Kidney epithelial cell (primary cell): ENCODE results near the gene PSMB2. TPM values are rescaled to one million over a fixed set of nuclear protein-coding genes. Genes with fewer than 3 reads are reported as not detected.

Experiments
- DNase-seq: peaks from one replicate; pipeline ENCODE4 v3.0.0-alpha.2; 2010; ENCODE audit warnings: low read depth
- H3K27me3 ChIP-seq: 2 replicates; pipeline ENCODE4 v1.6.0; 2011; ENCODE audit warnings: low read length; ENCODE audit not compliant: control insufficient read depth, insufficient read depth
- H3K36me3 ChIP-seq: 2 replicates; pipeline ENCODE4 v1.5.1; 2011; ENCODE audit warnings: low read length; ENCODE audit not compliant: control insufficient read depth, insufficient read depth
- H3K4me3 ChIP-seq: 2 replicates; pipeline ENCODE4 v1.5.1; 2011; ENCODE audit warnings: low read depth, mild to moderate bottlenecking, control low read depth, low read length
- total RNA-seq: library from RNA; depleted of rRNA; stranded (reverse); fragments of >200 nt; gene quantifications from 2 replicates; pipeline ENCODE4 v1.2.3, GENCODE V29; 2015
- TF ChIP-seq, protein P1 (sequence below): IDR thresholded peaks from 2 replicates; pipeline ENCODE4 v1.5.1; 2011; ENCODE audit warnings: mild to moderate bottlenecking, moderate library complexity, low read length, control low read depth, inconsistent platforms; ENCODE audit not compliant: insufficient read depth, poor library complexity, severe bottlenecking

The PSMB2 gene
- total RNA-seq, 1 donor from 2014 or later: 75.4 TPM

DNA sequence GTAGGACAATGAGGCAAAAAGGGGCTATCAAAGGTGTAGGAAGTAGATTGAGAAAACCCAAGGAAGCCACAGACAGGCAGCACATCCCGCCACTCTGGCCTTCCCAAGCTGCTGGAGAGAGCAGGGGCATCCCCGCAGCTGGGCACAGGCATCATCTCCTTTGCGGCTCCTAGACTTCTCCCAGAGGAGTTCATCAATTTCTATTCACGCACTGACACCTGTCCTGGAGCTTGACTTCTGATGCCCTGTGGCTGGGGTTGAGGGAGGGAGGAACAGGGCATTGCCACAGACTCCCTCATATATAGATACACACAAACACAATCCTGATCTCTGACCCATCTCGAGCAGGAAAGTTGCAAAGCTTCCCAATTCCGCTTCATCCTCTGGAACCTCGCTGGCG is 70.1 kb downstream of the PSMB2 start:
- H3K36me3 ChIP-seq: no peaks in the 10 kb centered on the region
- no peak overlapping the region for H3K4me3 ChIP-seq
- H3K27me3 ChIP-seq: peaks cover 46% of the 10 kb centered on the region
- no peak for DNase-seq
- TF ChIP-seq, protein P1, sequence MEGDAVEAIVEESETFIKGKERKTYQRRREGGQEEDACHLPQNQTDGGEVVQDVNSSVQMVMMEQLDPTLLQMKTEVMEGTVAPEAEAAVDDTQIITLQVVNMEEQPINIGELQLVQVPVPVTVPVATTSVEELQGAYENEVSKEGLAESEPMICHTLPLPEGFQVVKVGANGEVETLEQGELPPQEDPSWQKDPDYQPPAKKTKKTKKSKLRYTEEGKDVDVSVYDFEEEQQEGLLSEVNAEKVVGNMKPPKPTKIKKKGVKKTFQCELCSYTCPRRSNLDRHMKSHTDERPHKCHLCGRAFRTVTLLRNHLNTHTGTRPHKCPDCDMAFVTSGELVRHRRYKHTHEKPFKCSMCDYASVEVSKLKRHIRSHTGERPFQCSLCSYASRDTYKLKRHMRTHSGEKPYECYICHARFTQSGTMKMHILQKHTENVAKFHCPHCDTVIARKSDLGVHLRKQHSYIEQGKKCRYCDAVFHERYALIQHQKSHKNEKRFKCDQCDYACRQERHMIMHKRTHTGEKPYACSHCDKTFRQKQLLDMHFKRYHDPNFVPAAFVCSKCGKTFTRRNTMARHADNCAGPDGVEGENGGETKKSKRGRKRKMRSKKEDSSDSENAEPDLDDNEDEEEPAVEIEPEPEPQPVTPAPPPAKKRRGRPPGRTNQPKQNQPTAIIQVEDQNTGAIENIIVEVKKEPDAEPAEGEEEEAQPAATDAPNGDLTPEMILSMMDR: no peak

DNA sequence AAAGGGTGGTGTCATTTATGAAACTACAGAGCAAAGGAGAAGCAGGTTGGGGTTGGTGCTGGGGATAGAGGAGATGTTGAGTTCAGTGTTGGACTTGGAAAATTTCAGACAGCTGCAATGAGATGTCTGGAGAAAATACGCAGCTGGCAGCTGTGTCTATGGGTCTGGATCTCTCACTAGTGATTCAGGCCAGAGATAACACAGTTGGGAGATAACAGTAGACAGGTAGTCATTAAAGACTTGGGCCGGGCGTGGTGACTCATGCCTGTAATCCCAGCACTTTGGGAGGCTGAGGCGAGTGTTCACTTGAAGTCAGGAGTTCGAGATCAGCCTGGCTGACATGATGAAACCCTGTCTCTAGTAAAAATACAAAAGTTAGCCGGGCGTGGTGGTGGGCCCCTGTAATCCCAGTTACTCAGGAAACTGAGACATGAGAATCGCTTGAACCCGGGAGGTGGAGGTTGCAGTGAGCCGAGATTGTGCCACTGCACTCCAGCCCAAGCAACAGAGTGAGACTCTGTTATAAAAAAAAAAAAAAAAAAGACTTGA is 70.7 kb downstream of the PSMB2 start:
- TF ChIP-seq, protein P1: no peak
- Histone ChIP-seq H3K27me3 (peaks cover 40% of the 10 kb centered on the region), H3K4me3 (no peak overlapping the region), H3K36me3 (no peaks in the 10 kb centered on the region)
- DNase-seq: no peak

DNA sequence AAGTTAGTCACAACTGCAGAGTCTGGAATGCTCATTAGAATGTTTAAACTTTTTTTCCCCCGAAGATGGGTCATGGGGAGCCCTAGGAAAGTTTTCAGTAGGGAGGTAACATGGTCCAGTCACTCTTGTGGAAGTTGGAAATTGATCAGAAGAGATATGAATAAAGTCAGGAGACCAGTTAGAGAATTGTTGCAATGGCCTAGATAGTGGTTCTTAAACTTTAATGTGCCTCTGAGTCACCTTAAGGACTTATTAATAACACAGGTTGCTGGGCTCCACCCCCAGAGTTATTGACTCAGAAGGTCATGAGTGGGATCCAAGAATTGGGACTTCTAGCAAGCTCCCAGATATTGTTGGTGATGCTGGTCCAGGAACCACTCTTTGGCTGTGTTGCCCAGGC is 71.4 kb downstream of the PSMB2 start:
- Histone ChIP-seq H3K36me3 (no peaks in the 10 kb centered on the region), H3K4me3 (no peak overlapping the region), H3K27me3 (peaks cover 38% of the 10 kb centered on the region)
- DNase-seq: no peak
- TF ChIP-seq, protein P1: no peak

DNA sequence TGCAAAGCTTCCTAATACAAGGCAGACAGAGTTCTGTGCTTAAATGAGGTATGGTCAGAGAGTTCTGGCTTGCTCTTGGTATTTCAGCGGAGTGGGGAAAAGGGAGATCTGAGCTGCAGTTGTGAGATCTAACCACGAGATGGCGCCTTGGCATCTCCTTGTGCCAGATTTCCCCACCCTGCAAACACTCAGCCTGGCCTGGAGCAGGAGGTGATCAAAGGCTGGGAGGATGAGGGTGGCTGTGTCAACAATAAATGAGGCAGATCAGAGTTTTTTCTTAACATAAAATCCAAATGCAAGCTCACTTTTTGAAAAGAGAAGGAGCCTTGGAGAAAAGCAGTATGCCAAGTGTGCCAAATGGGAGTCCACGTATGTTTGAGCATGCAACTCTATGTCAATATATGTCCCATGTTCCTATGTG is 72.3 kb downstream of the PSMB2 start:
- no peaks in the 10 kb centered on the region for H3K36me3 ChIP-seq
- H3K4me3 ChIP-seq: no peak overlapping the region
- TF ChIP-seq, protein P1: peak; percentile 89
- no peak for DNase-seq
- H3K27me3 ChIP-seq: peaks cover 29% of the 10 kb centered on the region

DNA sequence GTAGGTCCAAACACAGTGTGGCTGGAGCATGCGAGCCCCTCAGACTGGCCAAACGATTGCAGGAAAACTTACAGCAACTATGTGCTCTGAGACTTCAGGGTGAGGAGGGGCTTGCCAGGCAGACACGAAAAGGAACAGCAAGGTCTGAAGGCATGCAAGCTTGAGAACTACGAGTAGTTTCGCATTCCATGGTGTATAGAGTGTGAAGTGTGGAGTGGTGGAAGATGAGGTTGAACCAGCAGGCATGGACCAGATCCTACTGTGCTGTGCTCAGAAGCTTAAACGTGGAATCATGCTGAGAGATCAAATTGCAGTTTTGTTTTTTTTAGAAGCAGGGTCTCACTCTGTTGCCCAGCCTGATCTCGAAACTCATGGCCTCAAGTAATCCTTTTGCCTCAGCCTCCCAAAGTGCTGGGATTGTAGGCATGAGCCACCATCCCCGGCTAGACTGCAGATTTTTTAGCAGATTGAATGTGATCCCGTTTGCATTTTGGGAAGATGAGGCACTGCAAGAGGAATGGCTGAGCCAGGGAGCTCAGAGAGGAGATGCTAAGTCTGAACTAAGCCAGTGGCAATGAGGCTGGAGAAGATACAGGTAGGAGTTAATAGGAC is 73.3 kb downstream of the PSMB2 start:
- Histone ChIP-seq H3K27me3 (peaks cover 20% of the 10 kb centered on the region), H3K36me3 (no peaks in the 10 kb centered on the region), H3K4me3 (no peak overlapping the region)
- TF ChIP-seq, protein P1: no peak
- DNase-seq: no peak

DNA sequence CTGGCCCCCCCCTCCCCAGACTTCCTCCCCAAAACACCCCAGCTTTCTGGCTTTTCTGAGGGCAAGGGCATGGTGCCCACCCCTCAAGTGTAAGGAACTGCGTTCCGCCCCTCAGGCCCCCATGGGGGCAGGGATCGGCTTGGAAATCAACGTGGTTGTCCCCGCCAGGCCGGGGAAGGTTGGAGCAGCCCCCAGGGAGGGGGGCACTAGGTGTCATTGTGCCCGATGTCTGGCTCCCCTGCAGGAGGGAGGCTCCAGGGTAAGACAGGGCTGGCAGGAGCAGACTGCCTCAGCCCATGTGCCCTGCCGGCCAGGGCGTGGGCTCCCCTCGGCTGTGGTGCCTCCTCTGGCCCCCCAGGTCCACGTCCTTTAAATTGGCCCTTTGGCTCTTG is 75.6 kb downstream of the PSMB2 start:
- no peak overlapping the region for H3K4me3 ChIP-seq
- TF ChIP-seq, protein P1: no peak
- H3K27me3 ChIP-seq: no peaks in the 10 kb centered on the region
- DNase-seq: no peak
- no peaks in the 10 kb centered on the region for H3K36me3 ChIP-seq
